ENCODE data around the gene MROH2A. TPM values are rescaled to one million over a fixed set of nuclear protein-coding genes. Genes with fewer than 3 reads are reported as not detected.

MROH2A gene, protein sequence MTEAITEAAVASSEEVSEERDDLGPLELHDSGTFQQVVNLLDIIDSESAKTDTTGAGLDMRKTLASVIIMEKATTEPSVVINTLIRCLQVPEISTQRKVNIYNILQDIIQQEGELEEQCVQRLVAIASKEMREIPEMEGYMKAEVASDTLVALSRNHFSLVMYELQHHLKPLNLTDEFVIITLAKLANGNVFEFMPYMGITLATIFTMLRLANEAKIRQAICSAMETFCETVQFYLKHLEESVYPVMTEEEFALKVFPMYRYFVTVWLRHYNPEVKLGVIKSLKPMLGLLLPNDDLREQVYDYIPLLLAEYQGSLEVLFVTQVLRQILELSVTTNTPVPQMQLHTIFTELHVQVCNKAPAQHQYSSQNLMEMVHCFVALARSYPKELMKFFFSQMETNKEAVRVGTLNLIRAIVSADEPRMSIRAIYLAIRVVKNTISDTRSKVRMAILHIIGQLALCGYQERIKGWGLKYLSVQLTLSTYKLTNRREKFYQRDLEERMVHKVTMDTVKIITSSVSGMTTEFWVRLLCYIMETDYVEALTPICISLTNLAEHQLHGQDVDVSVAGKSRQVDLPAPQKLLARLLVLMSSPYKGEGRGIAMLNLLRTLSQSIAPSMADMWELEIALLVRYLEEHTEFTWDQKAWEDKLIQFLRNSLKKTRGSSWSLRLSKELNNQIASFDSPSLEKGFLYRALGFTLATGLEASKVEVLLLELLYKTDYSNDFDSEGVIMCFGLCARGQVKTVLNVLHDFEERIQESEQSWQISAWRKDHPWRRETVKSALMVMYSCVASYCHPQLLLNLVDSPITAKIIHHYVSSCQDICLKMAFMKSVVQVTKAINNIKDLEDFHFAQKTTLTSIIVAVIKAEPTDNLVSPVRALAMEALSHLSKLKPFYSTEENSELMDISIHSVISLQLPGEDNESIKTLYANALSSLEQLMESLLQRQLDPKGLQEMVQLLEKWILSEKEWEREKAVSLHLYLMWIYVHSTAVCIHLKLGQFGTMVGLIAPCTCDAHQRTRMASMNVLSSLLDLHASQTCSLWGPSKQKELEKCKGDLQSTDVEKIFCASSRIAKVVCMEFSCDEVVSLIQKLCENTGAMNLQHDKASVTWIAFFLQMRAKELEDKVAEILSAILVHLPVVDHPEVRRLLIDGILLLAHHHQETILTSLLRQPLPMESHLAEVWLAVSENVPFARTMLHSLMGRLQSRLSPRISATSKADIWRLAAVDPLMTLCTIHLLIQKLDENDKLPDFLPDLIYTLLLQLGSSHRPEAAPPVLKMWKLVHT (N-terminal part only)
- not detected in 2 replicates for total RNA-seq

GRCh38 chr2:233778030-233778429 is at the start of gene MROH2A:
Gene MROH2A (plus strand): TSS chr2:233778330. CDS start chr2:233779359, 1,029 bp downstream.

DNA sequence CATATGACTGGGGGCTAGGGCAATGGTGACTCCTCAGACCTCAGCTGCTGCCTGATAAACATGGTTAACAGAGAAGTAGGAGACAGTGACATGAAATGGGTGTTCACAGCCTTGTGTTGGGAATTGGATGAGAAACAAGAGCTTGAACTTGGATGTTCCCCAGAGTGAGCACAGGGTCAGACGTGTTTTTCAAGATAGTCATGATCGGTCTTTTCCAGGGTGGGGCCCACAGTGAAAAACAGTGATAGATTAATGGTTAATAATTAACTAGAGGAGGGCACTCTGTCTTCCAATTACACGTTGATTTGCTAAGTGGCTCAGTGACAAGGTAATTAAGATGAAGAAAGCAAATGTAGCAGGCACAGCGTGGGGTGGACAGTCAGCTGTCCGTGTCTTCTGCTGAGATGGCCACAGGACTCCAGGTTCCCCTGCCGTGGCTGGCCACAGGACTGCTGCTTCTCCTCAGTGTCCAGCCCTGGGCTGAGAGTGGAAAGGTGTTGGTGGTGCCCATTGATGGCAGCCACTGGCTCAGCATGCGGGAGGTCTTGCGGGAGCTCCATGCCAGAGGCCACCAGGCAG is 49.3 kb upstream of the MROH2A start, which contains the start of gene UGT1A3:
UGT1A3 (plus strand) TSS at position 320 of the 579 bp plus-strand sequence; CDS start at position 405, 85 bp downstream.

GRCh38 chr2:233760043-233760442 is 18.1 kb upstream of the MROH2A start, which contains the start of gene UGT1A1:
Gene UGT1A1 (plus strand): TSS chr2:233760270. CDS start chr2:233760288, 18 bp downstream.

GRCh38 chr2:233854241-233854981 is 76.3 kb downstream of the MROH2A start, which contains the start of gene HJURP:
Gene HJURP (minus strand): TSS chr2:233854535. CDS start chr2:233854500, 35 bp downstream.

GRCh38 chr2:233867993-233868532 is 89.9 kb downstream of the MROH2A start, which contains the start of gene MSL3B:
Gene MSL3B (minus strand): TSS chr2:233868386.

Other genes starting within 250 kb of the MROH2A start
- 20.6 and 22.6 TPM in 2 replicates for gene USP40, start 211.5 kb upstream of the MROH2A start, total RNA-seq
- 0.37 and 0.56 TPM in 2 replicates for gene UGT1A8, start 160.7 kb upstream of the MROH2A start, total RNA-seq
- not detected in 2 replicates for gene UGT1A10, start 141.9 kb upstream of the MROH2A start, total RNA-seq
- not detected in 2 replicates for gene UGT1A9, start 106.4 kb upstream of the MROH2A start, total RNA-seq
- gene UGT1A7, start 96.4 kb upstream of the MROH2A start, total RNA-seq: 0.37 and 0.49 TPM in 2 replicates
- gene UGT1A6, start 85.4 kb upstream of the MROH2A start, total RNA-seq: 35.8 and 38.9 TPM in 2 replicates
- gene UGT1A5, start 65.4 kb upstream of the MROH2A start, total RNA-seq: 3.2 TPM in 1 of 2 replicates, not detected in the other
- 0.33 TPM in 1 of 2 replicates, not detected in the other for gene UGT1A4, start 59.6 kb upstream of the MROH2A start, total RNA-seq
- 0.35 TPM in 1 of 2 replicates, not detected in the other for gene UGT1A3, start 49.3 kb upstream of the MROH2A start, total RNA-seq
- gene UGT1A1, start 18.1 kb upstream of the MROH2A start, total RNA-seq: 0.28 and 1.2 TPM in 2 replicates
- 18.2 and 26.2 TPM in 2 replicates for gene HJURP, start 76.2 kb downstream of the MROH2A start, total RNA-seq
- not detected in 2 replicates for gene TRPM8, start 139.0 kb downstream of the MROH2A start, total RNA-seq

All from airway epithelial cell (primary cell).